Stimulated activated CD4-positive, alpha-beta T cell treated with anti-CD3 and anti-CD28 coated beads, Interleukin-12 subunit alpha, Interleukin-12 subunit beta, amount 100 ng/mL, for 4 hours (primary cell): ENCODE data around the gene UHRF1.
"Not testable (repeated sequence)": the region's sequence is repeated elsewhere in the genome, so short reads cannot be mapped to it uniquely, and the experiment has no call there.

Experiments
- DNase-seq: peaks from one replicate; pipeline ENCODE4 v3.0.0-alpha.2; 2020

Gene UHRF1

DNA sequence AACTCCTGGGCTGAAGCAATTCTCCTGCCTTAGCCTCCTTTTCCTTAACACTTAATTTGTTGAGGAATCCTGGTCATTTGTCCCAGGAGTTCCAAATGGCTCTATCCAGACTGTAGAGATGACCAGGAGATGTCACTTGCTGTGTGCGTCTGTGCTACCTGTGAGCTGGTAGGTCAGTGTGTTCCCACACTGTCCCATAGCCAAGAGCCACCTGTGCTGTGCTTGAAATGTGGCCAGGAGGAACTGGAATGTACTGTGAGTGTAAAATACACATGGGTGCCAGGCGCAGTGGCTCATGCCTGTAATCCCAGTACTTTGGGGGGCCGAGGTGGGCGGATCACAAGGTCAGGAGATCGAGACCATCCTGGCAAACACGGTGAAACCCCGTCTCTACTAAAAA lies 30.2 kb downstream of the UHRF1 start:
- no peak for DNase-seq

DNA sequence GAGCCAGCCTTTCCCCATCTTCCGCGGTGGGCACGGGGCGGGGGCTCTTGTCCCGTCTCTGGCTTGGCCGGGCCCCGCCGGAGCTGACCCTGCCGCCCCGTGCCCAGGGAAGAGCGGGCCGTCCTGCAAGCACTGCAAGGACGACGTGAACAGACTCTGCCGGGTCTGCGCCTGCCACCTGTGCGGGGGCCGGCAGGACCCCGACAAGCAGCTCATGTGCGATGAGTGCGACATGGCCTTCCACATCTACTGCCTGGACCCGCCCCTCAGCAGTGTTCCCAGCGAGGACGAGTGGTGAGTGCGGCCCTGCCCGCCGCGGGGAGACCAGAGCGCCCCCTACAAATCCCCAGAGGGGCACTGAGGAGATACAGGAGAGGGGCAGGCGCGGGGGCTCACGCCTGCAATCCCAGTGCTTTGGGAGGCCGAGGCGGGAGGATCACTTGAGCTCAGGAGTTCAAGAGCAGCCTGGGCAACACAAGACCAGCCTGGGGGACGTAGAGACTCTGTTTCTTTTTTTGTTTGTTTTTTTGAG lies 32.4 kb downstream of the UHRF1 start:
- not testable (repeated sequence) for DNase-seq

DNA sequence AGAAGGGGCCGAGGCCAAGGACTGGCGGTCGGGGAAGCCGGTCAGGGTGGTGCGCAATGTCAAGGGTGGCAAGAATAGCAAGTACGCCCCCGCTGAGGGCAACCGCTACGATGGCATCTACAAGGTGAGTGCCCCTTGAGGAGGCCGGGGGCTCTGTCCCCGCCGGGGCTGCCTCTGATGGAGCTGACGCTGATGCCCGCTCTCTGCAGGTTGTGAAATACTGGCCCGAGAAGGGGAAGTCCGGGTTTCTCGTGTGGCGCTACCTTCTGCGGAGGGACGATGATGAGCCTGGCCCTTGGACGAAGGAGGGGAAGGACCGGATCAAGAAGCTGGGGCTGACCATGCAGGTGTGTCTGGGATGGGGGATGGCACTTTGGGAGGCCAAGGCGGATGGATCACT lies 41.3 kb downstream of the UHRF1 start:
- not testable (repeated sequence) for DNase-seq

DNA sequence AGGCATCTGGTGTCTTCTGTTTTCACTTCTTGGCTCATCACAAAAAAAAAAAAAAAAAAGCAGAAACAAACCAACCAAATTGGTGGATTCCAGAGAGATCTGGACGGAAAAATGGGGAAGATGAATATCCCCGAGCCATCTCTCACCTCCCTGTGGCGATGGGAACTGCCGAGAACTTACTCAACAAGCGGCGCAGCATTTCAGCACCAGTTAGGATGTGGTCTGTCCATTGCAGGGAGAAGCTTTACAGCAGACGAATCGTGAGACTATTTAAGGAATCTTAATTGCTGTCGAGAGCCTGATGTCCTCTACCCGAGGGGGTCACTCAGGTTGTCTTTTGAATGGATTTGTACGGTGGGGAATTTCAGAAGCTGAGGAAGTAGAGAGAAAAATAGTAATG lies 42.4 kb downstream of the UHRF1 start:
- DNase-seq: no peak

DNA sequence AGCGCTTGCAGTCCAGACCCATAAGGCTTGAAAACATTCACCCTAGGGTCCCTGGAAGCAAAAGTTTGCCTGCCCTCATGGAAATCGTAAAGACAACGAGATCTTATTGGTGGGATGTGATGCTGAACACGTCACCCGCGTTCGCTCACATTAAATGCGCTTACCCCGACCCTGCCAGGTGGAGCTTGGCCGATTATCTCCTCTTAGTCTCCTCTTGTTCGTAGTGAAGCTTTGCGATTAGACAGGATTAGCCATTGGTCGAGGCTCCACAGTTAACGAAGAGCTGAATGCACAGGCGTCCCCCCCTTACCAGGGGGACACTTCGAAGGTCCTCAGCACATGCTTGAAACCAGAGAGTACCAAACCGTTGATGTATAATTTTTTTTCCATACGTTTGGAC lies 43.6 kb downstream of the UHRF1 start:
- no peak for DNase-seq

DNA sequence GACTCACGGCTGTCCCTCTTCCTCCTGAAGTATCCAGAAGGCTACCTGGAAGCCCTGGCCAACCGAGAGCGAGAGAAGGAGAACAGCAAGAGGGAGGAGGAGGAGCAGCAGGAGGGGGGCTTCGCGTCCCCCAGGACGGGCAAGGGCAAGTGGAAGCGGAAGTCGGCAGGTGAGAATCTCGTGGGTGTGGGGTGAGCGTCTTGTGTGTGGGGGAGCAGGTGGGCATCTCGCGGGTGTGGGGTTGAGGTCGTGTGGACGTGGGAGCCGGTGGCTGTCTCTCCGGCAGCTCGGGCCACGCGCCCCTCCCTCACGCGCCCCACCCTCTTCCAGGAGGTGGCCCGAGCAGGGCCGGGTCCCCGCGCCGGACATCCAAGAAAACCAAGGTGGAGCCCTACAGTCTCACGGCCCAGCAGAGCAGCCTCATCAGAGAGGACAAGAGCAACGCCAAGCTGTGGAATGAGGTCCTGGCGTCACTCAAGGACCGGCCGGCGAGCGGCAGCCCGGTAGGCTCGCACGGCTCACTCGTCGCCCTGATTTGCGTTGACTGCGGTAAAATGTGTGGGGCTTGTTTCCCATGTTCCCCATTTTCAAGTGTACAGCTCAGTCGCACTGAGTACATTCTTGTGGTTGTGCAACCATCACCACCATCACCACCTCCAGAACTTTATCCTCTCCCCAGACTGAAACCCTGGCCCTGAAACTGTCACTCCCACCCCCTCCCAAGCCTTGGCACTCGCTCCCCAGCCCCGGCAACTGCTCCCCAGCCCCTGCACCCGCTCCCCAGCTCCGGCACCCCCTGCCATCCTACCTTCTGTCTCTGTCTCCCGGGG lies 45.2 kb downstream of the UHRF1 start:
- DNase-seq: not testable (repeated sequence)

DNA sequence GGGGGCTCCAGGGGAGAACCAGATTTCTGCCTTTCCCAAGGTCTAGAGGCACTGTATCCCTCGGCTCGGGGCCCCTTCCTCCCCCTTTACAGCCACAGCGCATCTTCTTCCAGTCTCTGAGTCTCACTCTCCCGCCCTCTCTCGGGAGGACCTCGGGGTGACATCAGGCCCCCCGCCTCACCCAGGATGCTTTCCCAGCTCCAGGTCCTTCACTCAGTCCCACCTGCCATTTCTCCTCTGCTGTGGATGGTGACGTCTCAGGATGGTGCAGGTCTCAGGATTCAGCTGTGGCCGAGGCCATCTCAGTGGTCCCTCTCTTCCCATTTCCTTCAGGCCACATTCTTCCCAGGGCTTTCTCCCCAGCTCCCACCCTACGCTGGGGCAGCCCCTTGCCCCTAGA lies 46.0 kb downstream of the UHRF1 start:
- no peak for DNase-seq

DNA sequence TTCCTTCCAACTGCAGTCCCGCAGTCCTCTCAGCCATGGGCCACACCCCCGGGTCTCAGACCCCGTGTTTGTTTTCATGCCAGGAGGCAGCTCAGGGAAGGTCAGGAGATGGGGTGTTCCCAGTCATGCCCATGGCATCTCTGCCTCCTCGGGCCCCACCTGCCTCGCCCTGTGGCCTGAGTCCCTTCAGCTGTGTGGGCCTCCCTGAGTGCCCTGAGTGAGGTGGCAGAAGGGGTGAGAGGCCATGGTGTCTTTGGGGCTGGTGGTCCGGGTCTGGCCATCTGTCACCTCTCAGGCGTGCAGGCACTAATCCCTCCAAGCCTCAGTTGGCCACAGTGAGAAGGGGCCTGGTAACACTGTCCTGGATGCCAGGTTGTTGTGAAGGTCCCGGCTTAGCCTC lies 48.7 kb downstream of the UHRF1 start:
- no peak for DNase-seq

DNA sequence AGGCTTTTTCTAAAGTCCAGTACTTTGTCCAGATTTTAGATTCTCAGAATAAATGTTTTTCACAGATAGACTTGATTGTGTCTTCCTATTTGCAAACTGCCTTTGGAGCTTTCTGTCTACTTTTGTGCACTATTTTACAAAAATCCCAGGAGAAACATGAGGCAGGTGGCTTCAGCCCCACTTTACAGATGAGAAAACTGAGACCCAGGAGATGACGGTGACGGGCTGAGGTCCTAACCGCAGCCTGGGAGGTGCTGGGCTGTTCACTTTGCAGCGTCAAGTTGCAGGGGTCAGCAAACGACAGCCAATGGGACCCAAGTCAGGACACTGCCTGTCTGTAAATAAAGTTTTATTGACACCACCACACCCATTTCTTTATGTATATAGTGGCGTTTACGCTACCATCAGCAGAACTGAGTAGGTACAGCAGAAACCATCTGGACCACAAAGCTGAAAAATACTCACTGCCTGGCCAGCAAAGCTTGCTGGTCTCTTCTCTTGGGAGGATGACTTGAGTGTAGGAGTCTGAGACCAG lies 52.9 kb downstream of the UHRF1 start:
- no peak for DNase-seq

DNA sequence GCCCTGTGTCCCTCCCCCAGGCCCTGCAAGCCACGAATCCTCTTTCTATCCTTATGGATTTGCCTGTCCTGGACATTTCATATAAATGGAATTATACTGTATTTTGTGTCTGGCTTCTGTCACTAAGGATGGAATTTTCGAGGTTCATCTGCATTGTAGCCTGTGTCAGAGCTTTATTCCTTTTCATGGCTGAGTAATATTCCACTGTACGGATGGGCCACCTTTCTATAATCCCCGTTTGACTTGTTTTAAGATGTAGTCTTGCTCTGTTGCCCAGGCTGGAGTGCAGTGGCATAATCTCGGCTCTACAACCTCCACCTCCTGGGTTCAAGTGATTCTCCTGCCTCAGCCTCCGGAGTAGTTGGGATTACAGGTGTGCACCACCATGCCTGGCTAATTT lies 55.8 kb downstream of the UHRF1 start:
- no peak for DNase-seq

DNA sequence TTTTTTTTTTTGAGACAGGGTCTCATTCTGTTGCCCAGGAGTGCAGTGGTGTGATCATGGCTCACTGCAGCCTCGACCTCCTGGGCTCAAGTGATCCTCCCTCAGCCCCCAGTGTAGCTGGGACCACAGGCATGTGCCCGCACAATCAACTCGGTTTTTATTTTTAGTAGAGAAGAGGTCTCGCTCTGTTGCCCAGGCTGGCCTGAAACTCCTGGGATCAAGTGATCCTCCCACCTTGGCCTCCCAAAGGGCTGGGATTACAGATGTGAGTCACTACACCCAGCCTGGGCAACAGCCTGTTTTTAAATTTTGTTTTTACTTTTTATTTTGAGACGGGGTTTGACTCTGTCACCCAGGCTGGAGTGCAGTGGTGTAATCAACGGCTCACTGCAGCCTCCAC lies 57.3 kb downstream of the UHRF1 start:
- no peak for DNase-seq

DNA sequence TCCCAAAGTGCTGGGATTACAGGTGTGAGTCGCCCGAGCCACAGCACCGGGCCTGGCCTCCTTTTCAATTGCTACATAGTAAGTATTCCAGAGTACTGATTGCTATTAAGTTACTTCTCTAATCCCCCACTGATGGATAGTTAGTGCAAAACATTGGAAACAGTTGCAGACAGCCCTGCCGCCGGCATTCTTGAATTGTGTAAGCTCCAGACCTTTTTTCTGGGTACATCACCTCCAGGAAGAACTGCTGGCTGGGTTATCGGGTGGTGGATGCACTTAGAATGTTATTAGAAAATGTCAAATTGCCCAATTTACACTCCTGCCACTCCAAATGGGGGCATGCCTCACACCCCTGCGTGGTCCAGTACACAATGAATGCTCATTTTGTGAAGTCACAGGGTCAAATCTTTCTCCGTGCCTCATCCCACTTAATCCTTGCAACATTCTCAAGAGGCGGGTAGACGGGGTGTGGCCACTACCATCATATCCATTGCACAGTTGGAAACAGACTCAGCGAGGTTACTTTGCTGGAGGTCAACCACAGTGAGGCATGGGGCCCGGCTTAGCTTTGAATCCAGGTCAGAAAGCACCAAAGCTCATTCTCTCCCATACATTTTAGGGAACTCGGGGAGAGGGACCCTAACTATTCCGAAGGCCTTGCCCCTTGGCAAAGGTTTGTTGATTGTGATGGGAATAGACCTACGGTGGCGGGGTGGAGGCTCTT lies 58.6 kb downstream of the UHRF1 start:
- no peak for DNase-seq

DNA sequence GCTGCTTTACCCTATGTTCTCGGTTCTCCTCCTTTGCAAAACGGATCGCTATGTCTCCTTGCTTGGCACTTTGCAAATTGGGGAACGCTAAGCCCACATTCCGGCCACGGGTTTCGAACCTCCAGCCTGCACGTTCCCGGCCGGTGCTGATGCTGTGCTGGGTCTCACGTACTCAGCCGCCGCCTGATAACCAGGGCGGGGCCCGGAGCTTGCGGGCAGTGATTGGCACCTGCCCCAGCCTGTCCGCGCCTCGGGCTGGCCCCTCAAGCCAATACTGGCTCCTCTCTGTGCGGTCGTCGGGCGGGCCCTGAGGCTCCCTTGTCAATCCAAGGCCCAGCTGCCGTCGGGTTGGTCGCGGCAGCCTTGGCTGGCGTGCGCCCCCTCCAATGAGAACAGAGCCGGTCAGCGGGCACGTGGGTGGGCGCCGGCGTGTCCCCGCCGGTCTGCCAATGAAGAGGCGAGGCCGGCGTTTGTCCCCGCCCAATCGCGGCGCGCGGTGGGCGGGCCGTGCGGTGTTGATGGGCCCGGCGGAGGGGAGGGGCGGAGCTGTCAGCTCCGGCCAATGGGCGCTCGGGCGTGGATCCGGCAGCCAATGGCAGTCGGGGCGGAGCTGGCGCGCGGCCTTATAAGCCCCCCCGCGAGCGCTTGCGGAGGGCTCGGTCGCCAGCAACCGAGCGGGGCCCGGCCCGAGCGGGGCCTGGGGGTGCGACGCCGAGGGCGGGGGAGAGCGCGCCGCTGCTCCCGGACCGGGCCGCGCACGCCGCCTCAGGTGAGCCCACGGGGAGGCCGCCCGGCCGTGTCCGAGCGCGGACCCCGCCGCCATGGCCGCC lies 59.4 kb downstream of the UHRF1 start, which contains the start of gene KDM4B:
KDM4B (plus strand) TSS at position 652 of the 830 bp plus-strand sequence. CDS start 63,778 bp downstream, outside the sequence.
- peak; percentile 97 for DNase-seq

DNA sequence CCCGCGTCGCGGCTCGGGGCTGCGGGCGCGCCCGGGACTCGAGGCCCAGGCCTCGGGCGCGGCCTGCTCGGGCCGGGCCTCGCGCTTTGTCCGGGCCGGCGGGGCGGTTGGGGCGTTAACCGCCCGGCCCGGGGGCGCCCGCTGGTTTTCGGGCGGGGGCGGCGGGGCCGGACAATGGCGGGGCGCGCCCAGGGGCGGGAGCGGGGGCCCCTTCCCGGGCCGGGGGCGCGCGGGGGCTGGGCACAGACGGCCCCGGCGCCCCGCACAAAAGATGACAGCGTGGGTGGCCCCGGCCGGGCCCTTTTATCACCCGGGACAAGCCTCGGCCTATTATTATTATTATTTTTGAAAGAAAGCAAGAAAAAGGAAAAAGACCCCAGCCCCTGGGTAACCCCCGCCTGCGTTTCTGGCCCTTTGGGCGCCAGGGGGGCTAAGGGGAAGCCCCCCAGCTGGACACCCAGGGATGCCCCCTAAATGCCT lies 60.0 kb downstream of the UHRF1 start:
- DNase-seq: no peak

DNA sequence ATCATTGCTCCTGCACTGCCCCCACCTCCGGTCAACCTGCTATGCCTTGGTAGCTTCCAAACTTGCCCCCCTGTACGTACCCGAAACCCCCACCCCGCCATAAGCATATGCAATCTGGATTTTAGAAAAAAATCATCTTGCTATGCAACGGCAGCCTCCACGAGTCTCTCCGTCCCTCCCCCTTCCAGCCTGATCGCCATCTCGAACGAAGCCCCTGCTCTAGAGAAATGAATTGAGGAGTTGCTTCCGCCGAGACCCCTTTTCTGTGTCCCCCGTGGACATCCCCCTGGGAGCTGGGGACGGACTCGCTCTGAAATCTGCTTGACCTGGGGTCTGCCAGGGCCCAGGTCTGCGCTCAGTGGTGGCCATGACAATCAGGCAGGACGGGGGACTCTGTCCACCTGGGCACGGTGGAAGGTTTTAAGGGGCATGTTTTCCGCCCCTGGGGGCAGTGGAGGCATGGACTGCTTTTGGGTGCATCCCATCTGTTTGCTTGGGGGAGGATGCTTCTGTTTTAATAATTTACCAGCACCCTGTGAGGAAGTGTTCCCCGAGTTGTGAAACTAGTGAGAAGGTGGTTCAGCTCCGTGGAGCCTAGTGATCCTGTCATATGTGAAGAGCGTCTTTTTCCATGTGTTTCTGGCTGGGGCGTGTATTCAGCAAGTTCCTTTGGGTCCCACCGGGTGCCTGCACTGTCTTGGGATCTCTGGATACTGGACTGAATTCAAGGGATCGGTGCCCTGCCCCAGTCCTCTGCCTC lies 60.7 kb downstream of the UHRF1 start:
- no peak for DNase-seq

DNA sequence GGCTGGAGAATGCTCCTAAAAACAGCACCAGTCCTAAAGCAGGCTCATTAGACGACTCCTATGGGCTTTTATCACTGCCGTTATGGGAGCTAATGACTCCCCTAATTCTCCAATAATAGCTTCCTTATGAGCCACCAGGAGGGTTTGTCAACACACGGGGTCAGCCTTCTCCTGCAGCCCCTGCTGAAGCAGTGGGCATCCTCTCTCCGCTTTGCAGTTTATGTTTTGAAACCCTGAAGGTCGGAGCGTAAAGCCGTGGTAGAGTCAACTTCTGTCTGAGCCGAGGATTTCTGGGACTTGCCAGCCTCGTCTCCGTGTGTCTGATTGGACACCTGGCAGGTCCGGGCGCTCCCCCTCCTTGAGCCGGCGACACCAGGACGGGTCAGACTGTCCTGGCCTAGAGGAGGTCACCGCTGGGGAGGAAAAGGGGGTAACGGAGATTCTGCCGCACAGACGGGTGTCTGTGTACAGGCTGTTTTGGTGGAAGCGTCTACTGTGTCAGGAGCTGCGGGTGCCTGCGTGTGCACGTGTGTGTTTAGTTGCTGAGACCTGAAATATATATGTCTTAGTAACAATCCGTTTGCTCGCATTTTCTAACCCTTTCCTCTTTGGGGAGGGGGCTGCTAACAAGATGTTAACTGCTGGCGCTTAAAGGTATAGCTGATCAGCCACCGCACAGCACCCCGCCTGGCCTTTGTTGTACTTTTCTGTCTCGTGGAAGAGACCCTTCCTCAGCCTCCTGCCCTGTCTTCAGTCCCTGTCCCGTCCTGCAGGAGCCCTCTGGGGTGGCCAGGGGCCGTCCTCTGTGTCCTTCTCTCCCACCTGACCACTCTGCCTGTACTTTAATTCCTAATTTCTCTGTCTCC lies 61.5 kb downstream of the UHRF1 start:
- no peak for DNase-seq

DNA sequence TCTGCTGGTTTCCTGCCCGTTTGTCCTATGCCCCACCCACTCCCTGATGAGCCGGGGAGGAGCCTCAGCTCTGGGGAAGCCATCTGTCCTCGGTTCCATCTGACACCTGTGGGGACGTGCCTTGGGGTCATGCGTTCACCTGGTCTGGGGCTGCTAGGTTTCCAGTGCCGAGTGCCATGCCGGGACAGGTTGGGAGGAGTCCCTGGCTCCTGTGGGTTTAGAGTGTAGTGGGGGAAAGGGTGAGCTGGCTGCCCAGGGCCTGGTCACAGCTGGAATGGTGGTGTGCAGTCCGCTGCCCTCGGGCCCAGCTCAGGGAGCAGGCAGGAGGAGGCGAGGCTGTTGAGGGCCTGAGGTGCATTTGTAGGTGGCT lies 62.1 kb downstream of the UHRF1 start:
- DNase-seq: peak; percentile 17

DNA sequence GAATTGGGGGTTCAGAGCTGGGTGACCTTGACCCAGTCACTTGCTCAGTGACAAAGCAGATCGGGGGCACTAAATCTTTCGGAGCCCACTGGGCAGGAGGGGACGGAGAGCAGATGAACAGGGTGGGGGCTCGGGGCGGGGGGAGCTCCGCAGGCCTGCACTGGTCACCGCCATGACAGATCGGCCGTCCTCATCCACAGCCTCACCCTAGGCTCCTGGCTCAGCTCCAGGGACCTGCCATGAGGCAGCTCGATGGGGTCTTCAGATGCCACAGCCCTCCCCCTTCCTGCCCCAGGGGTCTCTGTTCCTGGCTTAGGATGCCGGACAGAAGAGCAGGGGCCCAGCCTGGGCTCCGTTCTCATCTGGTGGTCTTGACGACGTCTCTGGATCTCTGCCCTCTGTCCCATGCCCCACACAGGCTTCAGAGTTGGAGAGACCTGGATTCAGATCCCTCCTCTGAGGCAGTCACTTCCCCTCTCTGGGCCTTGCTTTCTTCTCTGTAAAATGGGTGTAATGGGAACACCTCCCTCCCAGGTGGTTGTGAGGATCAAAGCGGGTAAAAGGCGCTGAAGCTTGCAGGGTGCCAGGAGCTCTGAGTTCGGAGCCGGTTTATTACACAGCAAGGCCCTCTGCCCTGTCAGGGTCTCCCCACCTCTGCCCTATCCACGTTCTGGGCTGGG lies 62.7 kb downstream of the UHRF1 start:
- no peak for DNase-seq

DNA sequence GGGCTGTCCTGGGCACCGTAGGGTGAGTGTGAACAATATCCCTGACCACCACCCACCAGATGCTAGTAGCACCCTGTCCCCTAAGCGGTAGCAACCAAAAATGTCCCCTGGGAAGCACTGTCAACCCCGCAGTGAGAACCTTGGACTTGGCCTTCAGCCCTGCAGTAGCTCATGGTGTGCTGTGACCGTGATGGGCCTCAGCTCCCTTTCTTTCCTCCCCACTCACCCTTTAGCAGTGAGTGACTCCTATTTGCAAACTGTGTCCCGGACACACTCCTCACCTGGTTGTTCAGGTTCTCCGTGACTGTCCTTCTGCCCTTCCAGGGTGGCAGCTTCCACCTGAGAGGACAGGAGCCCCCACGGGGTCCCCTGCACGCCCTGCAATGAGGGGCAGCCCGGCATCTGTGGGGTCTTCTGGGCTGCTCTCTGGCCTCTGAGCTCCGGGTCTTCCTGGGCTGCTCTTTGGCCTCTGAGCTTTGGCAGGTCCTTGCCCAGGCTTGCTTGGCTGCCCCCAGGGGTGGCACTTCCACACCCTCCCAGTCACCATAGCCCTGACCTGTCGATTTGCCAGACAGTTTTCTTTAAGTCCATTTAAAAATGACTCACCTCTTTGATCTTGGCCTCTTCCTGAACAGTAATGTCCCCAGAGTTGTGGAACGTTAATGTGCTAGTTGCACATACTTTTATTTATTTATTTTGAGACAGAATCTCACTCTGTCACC lies 63.4 kb downstream of the UHRF1 start:
- no peak for DNase-seq
